GM18870 (cell line): ENCODE results near the gene GCLC.

ENCODE experiments used
- ATAC-seq: cut with Tn5 transposase; IDR thresholded peaks from one replicate; pipeline ENCODE4 v1.9.1; 2021; ENCODE audit warnings: moderate library complexity; ENCODE audit not compliant: unreplicated experiment

The GCLC gene

GRCh38 chr6:53458105-53458866 is 86.6 kb downstream of the GCLC start:
- no peak for ATAC-seq

GRCh38 chr6:53456809-53457208 is 88.1 kb downstream of the GCLC start:
- ATAC-seq = no peak

GRCh38 chr6:53455678-53456077 is 89.2 kb downstream of the GCLC start:
- ATAC-seq = no peak

DNA sequence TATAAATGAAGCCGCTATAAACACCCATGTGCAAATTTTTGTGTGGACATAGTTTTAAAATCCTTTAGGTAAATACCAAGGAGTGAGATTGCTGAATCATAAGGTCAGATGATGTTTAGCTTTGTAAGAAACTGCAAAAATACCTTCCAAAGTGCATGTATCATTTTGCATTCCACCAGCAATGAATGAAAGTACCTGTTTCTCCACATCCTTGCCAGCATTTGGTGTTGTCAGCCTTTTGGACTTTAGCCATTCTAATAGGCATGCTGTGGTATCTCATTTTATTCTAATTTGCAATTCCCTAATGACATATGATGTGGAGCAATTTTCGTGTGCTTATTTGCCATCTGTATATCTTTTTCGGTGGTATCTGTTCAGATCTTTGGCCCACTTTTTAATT is 93.7 kb downstream of the GCLC start:
- no peak for ATAC-seq

DNA sequence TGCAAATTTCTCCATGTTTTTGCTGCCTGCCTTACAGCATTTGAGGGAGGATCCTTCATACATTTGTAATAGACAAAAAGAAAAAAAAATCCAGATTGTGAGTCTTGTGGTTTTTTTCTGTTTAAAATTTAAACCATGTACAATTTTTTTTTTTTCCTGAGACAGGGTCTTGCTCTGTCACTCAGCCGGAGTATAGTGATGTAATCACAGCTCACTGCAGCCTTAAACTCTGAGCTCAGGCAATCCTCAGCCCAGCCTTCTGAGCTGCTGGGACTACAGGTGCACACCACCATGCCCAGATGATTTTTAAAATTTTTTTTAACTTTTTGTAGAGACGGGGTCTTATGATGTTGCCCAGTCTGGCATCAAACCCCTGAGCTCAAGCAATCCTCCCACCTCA is 97.0 kb downstream of the GCLC start:
- no peak for ATAC-seq
